Uterus (tissue), 4 donors: ENCODE data around the gene ATP7B. TPM values are rescaled to one million over a fixed set of nuclear protein-coding genes. Genes with fewer than 3 reads are reported as not detected.

Source experiments
- DNase-seq, 2 donors: peaks; one replicate each; pipeline ENCODE4 v3.0.0-alpha.2; 2019 to 2020
- H3K27ac ChIP-seq, 2 donors: fragments of 200-600 bp; sonication (generic); 1 replicate in 1 of 2; 2 replicates in 1 of 2; pipeline ENCODE4 v1.5.1; 2016 to 2018
- H3K27me3 ChIP-seq, 2 donors: fragments of 200-600 bp; sonication (generic); one replicate each; pipeline ENCODE4 v1.5.1; 2018 to 2019; ENCODE audit warnings: control low read depth in 1 of 2
- H3K36me3 ChIP-seq, 2 donors: fragments of 200-600 bp; sonication (generic); one replicate each; pipeline ENCODE4 v1.5.1; 2019; ENCODE audit warnings: control low read depth in 1 of 2
- H3K4me1 ChIP-seq, 2 donors: fragments of 200-600 bp; sonication (generic); one replicate each; pipeline ENCODE4 v1.5.1; 2018 to 2019; ENCODE audit warnings: control low read depth in 1 of 2
- H3K4me3 ChIP-seq, 2 donors: fragments of 200-600 bp; sonication (generic); 1 replicate in 1 of 2; 2 replicates in 1 of 2; pipeline ENCODE4 v1.5.1; 2018 to 2019; ENCODE audit warnings: mild to moderate bottlenecking in 1 of 2
- H3K9me3 ChIP-seq, 2 donors: fragments of 200-600 bp; sonication (generic); one replicate each; pipeline ENCODE4 v1.5.1; 2019; ENCODE audit warnings: control low read depth in 1 of 2
- CTCF ChIP-seq, 4 experiments: fragments of 200-600 bp in 2 of 4; fragments of 450-650 bp in 2 of 4; sonication (generic) in 2 of 4; IDR thresholded peaks; one replicate each; pipeline ENCODE4 v1.5.1; 2016 to 2019; ENCODE audit warnings: antibody characterized with exemption in 4 of 4, mild to moderate bottlenecking in 2 of 4, moderate library complexity in 1 of 4
- POLR2A ChIP-seq, 2 donors: fragments of 450-650 bp; IDR thresholded peaks; one replicate each; pipeline ENCODE4 v1.6.1; 2016; ENCODE audit warnings: antibody characterized with exemption in 2 of 2, mild to moderate bottlenecking in 1 of 2, moderate library complexity in 1 of 2
- intact Hi-C: fragments of 100-400 bp; cut with DNase I; formaldehyde crosslinking; loops from one replicate; pipeline ENCODE4 v1.15.1; 2023; ENCODE audit warnings: low total_unique reads
- total RNA-seq, 4 donors: library from RNA; depleted of rRNA in 3 of 4; stranded (reverse); fragments of >200 nt in 3 of 4; gene quantifications; one replicate each; pipeline versions ENCODE4 v1.1.0 to v1.2.4, GENCODE V29; 2014 to 2023
- donor health status: DM: yes; HTN: yes; CAD: no.

The ATP7B gene
- total RNA-seq, 4 donors from 2014 or later: 9.2 to 16.2 (median 9.9) TPM

- H3K4me3 ChIP-seq: no peak overlapping the region
- H3K9me3 ChIP-seq: no peaks in the 10 kb centered on the region
- H3K27ac ChIP-seq: no peak overlapping the region
- TF ChIP-seq CTCF (IDR thresholded peaks at IDR 0.05) (no peak), POLR2A (IDR thresholded peaks at IDR 0.05) (no peak)
- intact Hi-C loops: no loop called here
- DNase-seq: no peak
- H3K27me3 ChIP-seq: no peaks in the 10 kb centered on the region
- no peaks in the 10 kb centered on the region for H3K36me3 ChIP-seq
- H3K4me1 ChIP-seq: no peaks in the 10 kb centered on the region
These were observed 66.8 kb downstream of the ATP7B start for GRCh38 chr13:51944428-51944827.

- no peak overlapping the region for H3K27ac ChIP-seq
- no peaks in the 10 kb centered on the region for H3K4me1 ChIP-seq
- intact Hi-C loops: no loop called here
- H3K9me3 ChIP-seq: no peaks in the 10 kb centered on the region
- TF ChIP-seq CTCF (IDR thresholded peaks at IDR 0.05) (no peak), POLR2A (IDR thresholded peaks at IDR 0.05) (no peak)
- DNase-seq: no peak
- no peak overlapping the region for H3K4me3 ChIP-seq
- H3K36me3 ChIP-seq: no peaks in the 10 kb centered on the region
- no peaks in the 10 kb centered on the region for H3K27me3 ChIP-seq
These were observed 67.5 kb downstream of the ATP7B start for GRCh38 chr13:51943721-51944120.

DNA sequence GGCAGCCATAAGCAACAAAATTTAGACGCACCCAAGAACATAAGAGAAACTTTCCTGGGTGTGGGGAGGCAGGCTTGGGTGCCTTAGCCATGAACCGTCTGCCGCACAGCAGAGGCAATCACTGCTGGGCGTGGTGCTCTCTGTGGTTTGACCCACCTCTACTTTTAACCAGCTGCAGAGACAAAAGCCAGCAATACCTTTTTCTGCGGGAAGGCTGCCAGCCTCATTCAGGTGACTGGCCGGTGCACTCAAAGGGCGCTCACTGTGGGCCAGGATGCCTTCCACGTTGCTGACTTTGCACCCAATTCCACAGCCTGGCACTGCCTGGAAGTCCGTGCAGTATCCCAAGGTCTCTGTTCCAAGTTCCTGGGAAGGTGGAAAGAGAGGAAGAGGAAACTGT, 69.1 kb downstream of the ATP7B start:
- H3K4me1 ChIP-seq: no peaks in the 10 kb centered on the region

GRCh38 chr13:51938454-51938853, 72.8 kb downstream of the ATP7B start:
- Histone ChIP-seq H3K27me3 (no peaks in the 10 kb centered on the region), H3K4me1 (no peaks in the 10 kb centered on the region), H3K27ac (no peak overlapping the region), H3K9me3 (no peaks in the 10 kb centered on the region), H3K36me3 (no peaks in the 10 kb centered on the region), H3K4me3 (no peak overlapping the region)
- no peak for DNase-seq
- TF ChIP-seq CTCF (IDR thresholded peaks at IDR 0.05) (no peak), POLR2A (IDR thresholded peaks at IDR 0.05) (no peak)
- intact Hi-C loops: no loop called here

More for the DNA sequence above, 69.1 kb downstream of the ATP7B start:
- DNase-seq: no peak
- Histone ChIP-seq H3K4me3 (no peak overlapping the region), H3K27me3 (no peaks in the 10 kb centered on the region), H3K9me3 (no peaks in the 10 kb centered on the region), H3K36me3 (no peaks in the 10 kb centered on the region), H3K27ac (no peak overlapping the region)
- intact Hi-C loops: no loop called here
- TF ChIP-seq CTCF (IDR thresholded peaks at IDR 0.05): no peak
- no peak for TF ChIP-seq POLR2A (IDR thresholded peaks at IDR 0.05)

DNA sequence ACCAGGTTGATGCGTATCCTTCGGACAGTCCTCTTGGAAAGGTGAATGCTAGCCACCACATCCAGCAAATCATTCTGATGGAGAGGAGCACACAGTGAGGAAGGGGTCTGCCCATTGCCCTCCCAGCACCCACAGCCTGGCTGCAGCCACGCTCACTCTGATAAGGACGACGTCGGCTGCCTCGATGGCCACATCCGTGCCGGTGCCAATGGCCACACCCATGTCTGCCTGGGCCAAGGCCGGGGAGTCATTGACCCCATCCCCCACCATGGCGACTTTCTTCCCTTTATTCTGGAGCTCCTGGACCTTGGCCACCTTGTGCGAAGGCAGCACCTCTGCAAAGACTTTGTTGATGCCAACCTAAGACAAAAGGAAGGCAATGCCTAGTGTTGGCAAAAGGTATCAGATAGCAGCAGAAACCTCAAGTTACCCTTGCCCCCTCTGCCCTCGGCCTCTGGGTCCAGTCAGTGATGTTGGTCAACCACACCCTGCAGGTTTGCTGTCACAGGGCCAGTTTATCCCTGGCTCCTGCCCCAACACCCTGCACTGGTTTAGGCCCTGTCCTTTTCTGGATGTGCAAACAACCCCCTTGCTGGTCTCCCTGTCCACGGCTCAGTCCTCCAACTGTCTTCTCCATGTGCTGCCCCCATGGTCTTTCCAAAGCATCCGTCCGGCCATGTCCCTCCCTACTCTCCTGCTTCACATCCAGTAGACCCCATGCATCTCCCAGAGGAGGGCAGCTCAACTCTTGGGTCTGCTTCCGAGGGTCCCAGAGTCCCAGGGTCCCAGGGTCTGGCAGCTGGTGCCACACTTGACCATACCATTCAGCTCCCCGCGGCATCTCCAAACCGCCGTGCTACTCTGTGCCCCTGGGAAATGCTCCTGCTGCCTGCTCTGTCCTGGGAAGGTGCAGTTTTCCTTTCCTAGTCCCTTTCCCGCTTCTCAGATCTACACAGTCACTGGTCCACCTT, 73.6 kb downstream of the ATP7B start:
- H3K4me1 ChIP-seq: no peaks in the 10 kb centered on the region

More for the DNA sequence above, 73.6 kb downstream of the ATP7B start:
- no peak for DNase-seq
- no peaks in the 10 kb centered on the region for H3K36me3 ChIP-seq
- no peaks in the 10 kb centered on the region for H3K9me3 ChIP-seq
- intact Hi-C loops: no loop called here
- no peak overlapping the region for H3K4me3 ChIP-seq
- H3K27ac ChIP-seq: no peak overlapping the region
- TF ChIP-seq POLR2A (IDR thresholded peaks at IDR 0.05) (no peak), CTCF (IDR thresholded peaks at IDR 0.05) (no peak)
- no peaks in the 10 kb centered on the region for H3K27me3 ChIP-seq
